HG03378 (cell line): ENCODE data around the gene FGD3.

ENCODE experiments used
- ATAC-seq: cut with Tn5 transposase; IDR thresholded peaks from one replicate; pipeline ENCODE4 v1.9.1; 2021; ENCODE audit warnings: mild to moderate bottlenecking, moderate library complexity; ENCODE audit not compliant: unreplicated experiment

FGD3 gene

DNA sequence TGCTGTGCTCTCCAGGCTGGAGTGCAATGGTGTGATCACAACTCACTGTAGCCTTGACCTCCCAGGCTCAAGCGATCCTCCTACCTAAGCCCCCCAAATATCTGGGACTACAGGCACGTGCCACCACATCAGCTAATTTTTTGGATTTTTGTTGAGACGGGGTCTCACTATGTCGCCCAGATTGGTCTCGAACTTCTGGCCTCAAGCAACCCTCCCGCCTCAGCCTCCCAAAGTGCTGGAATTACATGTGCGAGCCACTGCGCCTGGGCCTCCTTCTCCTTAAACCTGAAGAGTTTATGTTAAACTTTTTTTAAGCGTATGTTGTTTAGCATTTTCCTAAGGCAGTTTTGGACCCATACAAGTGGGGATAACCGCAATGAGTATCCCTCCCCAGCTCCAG, 80.4 kb downstream of the FGD3 start:
- ATAC-seq = no peak

DNA sequence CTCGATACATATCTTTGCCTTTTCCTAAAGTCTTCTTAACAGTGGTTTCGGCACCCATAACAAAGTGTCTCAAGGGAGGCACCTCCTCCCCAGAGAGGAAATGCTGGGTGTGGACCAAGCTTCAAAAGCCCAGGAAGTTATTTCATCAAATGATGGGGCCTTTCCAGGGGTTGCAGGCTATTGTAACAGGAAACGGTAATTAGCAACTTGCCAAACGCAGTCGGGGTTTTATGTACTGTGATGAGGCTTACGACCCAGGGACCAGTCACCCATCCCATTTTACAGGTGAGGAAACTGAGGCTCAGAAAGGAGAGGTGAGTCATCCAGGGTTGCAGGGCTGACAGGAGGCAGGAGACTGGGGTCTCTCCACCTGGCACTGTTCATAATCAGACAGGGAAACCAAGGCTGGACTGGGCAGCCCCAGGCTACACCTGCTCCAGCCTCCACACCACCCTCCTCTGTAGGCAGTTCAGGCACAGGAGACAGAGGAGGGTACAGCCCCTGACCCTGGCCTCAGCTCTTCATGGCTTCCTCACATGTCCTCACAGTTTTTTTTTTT, 81.2 kb downstream of the FGD3 start:
- ATAC-seq = no peak

DNA sequence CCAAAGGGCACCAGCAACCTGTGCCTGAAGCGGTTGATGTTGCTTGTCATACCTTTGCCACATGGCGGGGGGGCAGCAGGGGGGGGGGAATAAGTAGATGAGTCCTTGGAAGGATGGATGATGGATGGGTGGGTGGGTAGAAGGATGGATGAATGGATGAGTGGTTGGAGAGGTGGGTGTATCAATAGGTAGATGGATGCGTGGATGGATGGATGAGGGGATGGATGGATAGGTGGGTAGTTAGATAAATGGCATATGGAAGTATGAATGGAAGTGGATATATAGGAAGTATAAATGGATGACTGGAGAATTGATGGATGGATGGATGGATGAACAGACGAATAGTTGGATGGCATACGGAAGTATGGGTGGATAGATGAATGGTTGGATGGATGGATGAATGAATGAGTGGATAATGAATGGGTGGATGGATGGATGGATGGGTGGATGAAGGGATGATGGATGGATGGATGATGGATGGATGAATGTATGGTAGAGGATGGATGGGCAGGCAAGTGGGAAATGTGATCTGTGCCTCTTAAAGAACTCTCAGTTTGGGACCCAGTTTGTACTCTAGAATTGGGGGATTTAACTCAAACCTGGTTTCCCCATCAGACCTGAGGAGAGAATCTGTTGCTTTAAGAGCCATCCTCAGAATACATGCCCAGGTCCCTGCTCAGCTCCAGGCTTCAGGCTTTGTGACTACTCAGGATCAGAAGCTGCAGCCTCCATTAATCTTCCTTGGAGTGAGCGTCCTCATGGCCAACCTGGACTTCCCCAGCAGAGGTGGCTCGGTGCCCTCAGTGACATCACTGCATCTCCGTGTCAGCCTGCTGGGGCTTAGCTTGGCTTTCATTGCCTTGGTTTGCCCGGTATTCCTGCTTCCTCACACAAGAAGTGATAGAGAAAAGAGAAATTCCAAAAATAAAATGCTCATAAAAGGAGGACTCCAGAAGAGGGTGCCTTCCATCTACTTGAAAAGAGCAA, 83.6 kb downstream of the FGD3 start:
- no peak for ATAC-seq

DNA sequence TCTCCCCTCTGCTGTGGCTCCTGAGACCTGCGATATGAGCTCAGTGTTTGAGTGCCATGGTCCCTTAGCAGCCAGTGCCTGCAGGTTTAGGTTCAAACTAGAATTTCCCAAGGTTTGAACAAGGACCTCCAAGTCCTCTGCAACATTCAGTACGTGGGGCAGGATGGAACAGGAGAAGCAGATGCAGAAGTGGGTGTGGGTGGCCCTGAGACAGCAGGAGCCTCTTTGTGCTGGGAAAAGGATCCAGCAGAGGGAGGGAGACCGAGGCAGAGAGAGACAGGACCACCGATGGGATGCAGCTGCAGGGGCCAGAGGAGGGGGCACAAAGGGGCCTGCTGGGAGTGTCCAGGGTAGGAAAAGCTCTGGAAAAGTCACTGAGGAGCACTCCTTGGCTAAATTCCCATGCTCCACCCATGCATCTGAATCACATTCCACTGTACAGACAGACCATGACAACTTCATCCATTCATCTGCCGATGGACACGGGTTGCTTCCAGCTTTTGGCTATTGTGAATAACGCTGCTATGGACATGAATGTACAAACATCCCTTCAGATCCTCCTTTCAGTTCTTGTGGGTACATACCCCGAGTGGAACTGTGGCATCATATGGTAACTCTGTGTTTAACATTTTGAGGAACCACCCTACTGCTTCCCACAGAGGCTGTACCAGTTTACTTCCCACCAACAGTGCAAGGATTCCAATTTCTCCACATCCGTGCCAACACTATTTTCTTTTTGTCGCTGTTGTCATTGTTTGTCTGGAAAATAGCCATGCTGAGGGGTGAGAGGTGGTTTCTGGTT, 84.5 kb downstream of the FGD3 start:
- ATAC-seq = no peak

DNA sequence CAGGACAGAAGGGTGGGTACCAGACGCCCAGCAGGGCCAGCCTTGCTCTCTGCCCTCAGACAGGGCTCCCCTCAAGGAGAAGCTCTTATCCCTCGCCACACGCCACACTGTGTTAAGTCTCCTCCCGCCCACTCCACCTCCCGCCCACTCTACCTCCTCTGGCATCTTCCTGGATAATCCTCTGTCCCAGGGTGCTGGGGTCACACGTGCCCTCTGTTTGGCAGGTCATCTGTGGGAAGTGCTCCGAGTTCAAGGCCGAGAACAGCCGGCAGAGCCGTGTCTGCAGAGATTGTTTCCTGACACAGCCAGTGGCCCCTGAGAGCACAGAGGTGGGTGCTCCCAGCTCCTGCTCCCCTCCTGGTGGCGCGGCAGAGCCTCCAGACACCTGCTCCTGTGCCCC, 85.2 kb downstream of the FGD3 start:
- no peak for ATAC-seq

DNA sequence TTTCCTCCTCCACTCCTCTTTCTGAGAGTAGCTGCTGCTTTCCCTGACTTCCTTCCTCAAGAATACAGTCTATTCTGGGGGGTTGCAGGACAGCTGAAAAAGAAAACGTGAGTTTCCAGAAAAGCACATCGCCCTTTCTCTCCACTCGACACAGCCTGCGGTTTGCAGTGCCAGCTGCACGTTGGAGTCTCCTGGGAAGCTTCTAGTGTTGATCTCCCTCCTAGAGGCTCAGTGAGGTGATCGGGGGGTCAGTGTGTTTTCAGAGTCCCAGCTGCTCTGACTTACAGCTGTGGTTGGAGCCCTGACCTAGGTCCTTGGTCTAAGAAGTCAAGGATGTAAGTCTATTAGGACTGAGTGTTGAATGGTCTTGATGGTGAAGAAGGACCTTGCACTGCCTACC, 86.2 kb downstream of the FGD3 start:
- no peak for ATAC-seq

DNA sequence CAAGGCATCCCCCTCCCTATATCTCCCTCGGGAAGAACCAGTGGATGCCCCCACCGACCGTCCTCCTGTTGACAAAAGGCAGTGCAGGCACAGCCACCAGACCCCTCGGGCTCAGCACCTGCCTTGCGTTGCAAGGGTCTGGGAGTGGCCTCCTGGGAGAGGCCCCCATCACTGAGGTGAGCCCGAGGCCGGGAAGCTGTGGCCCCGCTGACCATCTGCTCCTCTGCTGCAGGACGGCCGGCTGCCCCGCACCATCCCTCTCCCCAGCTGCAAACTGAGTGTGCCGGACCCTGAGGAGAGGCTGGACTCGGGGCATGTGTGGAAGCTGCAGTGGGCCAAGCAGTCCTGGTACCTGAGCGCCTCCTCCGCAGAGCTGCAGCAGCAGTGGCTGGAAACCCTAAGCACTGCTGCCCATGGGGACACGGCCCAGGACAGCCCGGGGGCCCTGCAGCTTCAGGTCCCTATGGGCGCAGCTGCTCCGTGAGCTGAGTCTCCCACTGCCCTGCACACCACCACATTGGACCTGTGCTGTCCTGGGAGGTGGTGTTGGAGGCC, 87.9 kb downstream of the FGD3 start:
- no peak for ATAC-seq

DNA sequence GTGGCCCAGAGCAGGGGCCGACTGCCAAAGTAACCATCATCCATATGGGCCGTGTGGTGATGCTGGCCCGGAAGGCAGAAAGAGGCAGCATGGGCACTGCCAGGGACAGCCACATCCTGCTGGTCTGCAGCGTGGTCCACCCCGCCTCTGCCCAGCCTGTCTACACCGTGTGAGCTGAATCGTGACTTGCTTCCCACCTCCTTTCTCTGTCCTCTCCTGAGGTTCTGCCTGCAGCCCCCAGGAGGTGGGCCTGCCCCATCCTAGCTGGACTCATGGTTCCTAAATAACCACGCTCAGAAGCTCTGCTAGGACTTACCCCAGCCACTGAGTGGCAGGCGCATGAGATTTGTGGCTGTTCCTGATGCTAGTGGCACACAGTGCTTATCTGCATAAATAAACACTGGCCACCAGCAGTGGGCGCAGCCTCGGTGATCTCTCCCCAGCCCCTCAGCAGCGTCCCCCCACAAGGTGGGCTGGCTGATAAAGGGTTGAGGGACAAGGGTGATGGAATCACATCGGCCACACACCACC, 88.6 kb downstream of the FGD3 start:
- ATAC-seq = no peak

DNA sequence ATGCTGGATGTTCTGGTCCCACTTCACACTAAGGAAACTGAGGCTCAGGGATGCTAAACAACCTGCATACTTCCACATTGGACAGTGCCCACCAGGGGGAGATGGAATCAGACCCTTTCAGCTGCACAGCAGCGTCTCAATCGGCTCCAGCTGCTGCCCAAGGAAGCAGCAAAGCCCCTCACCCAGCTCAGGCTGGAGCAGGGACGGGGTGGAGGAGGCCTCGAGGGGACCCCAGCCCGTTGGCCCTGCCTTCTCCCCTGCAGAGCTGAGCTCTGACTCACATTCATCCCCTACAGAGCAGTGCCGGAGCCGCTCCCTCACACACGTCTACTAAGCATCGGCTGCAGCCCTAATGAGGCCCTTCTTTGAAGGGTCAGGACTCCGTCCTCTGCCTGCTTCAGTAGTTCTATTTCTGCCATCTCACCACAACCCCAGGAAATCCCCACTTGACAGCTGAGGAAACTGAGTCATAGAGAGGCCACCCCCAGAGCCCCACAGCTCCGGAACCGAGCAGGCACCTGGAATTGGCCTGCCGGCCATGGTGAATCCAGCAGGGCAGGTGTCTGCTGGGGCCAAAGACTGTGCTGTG, 89.7 kb downstream of the FGD3 start:
- no peak for ATAC-seq

DNA sequence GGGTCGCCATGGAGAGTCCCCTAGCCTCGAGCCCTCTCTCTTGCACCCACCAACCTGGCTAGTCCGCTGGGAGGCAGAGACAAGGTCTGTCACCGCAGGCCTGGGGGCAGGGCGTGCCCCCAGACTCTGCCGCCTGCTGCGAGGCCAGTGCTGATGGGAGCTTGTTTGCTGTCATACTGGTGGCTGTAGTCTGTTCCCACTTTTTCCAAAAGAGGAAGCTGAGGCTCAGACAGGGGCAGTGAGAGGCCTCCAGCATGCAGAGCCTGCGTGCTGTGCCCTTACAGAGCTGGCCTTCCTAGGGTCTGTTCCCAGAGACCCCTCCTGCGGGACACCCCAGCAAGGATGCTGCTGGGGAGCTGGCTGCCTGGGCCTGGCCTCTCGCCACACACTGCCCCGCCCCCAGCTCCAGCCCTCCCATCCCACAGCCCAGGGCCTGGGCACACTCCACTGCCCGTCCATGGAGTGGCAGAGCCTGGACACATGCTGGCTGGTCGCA, 90.2 kb downstream of the FGD3 start:
- no peak for ATAC-seq

DNA sequence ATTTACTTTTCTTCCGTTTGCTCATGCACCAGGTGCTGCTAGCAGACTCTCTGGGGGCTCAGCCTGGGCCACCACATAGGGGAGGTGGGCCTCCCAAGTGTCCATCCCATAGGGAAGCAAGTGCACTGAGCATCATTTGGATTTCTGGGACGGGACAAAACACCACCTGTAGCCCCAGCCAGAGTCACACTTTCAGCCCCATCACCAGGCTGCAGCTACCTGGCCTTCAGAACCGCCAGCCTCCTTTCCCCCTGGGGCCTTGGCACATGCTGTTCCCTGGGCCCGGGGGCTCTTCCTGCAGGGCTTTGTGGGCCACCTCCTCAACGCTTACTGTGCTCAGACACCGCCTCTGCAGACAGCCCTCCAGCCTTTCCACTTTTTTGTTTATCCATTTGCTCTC, 91.6 kb downstream of the FGD3 start:
- ATAC-seq = no peak

DNA sequence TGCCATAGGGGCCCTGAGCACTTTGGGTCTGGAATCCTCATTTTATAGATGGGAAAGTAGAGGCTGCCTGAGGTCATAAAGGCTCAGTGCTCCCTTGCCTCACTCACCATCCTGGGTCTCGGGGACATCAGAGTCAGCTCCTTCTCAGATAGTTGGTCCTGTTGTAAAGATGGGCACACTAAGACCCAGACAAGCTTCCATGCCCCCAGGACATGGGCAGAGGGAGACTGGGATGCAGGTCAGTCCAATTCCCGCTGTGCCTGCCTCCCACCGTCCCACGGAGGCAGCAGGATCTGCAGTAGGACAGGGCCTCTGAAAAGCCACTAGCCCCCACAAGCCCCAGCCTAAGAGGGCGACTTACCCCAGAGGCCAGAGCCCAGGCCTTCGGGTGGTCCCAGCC, 92.1 kb downstream of the FGD3 start:
- no peak for ATAC-seq

DNA sequence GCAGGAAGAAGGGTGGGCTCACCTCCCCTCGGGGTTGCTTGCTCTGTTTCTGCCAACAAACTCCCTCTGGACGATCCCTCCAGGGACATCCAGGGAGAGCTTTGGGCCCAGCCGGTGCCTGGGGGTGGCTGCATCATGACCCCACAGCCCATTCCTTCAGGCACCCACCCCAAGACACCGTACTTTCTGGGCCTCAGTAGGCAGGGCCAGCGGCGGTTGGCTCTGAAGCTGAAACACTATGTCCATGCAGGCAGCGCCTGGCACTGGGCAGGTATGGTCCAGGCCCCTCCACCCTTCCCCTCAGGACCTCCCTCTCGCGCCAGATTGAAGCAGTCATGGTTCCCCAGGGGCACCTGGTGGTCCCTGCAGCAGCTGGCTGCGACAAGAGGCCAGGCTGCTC, 92.7 kb downstream of the FGD3 start:
- no peak for ATAC-seq

DNA sequence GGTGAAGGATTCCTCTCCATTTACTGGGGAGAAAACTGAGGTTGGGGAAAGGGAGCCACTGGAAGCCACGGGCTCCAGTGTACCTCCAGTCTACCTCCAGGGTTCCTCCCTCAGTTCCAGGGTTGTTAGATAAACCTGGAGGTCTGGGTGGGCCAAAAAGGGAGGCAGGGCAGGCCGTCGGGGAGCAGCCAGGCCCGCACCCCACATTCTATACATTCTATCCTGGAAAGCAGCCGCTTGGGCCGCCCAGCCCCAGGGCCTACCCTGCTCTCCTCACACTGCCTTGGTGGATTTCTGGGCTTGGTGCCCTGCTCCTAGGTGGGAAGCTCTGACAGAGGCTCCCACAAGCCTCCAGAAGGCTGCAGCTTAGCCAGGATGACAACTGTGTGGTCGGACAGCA, 93.1 kb downstream of the FGD3 start:
- no peak for ATAC-seq

DNA sequence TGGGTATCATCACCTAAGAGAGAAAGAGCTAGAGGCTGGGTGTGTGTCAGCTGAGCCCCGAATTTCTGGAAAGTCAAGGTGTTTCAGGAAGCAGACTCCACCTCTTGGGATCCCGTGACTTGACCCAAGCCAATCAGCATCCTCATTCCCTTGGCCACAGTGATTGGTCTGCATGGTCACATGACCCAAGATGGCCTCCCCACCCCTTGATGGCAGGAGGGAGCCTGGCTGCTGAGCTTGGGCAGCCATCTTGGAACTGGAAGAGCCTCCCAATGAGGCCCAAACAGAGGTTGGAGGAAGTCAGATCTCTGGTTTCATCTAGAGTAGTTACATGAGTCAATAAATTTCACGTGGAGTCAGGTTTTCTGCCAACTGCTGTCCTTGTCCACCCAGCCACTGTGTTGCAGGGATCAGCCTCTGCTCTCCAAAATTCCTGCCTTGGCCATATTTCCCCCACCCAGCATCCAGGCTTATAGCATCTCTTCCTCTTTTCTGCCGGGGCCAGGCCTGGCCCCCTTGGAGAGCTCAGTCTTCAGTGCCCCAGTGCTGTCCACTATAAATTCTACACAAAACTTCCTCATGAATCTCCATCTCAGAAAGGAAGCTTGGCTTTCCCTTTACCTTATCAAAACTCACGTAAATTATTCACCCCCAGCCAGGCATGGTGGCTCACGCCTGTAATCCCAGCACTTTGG, 93.9 kb downstream of the FGD3 start:
- ATAC-seq = no peak

DNA sequence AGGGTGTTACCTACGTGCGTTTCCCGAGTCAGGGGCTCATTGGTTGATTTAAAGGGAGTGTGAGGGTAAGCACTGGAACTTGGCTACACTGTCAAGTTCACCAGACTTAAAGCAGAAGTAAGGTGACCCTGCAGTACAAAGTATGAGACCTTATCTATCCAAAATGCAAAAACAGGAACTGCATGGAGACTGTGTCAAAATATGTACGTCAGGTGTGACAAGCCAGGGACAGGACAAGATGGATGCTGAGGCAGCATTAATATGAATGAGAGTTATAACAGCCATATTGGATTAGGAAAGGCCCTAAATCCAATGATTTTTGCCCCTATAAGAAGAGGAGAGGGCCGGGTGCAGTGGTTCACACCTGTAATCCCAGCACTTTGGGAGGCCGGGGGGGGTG, 95.8 kb downstream of the FGD3 start:
- no peak for ATAC-seq

DNA sequence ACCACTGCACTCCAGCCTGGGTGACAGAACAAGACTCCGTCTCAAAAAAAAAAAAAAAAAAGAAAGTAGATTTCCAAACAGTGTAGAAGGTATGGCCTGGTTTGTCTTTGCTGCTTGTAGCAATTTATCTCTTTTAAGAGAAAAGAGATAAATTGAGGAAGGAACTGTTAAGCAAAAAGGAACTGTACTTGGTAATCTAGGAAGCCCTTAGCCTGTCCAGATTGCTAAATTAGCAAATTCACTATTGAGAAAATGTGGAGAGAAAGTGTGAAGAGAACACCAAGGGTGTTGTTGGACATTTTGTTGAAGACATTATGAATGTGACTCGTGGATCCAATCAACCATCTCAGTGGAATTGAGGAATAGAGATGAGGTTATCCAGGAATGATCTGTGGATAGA, 98.2 kb downstream of the FGD3 start:
- no peak for ATAC-seq

DNA sequence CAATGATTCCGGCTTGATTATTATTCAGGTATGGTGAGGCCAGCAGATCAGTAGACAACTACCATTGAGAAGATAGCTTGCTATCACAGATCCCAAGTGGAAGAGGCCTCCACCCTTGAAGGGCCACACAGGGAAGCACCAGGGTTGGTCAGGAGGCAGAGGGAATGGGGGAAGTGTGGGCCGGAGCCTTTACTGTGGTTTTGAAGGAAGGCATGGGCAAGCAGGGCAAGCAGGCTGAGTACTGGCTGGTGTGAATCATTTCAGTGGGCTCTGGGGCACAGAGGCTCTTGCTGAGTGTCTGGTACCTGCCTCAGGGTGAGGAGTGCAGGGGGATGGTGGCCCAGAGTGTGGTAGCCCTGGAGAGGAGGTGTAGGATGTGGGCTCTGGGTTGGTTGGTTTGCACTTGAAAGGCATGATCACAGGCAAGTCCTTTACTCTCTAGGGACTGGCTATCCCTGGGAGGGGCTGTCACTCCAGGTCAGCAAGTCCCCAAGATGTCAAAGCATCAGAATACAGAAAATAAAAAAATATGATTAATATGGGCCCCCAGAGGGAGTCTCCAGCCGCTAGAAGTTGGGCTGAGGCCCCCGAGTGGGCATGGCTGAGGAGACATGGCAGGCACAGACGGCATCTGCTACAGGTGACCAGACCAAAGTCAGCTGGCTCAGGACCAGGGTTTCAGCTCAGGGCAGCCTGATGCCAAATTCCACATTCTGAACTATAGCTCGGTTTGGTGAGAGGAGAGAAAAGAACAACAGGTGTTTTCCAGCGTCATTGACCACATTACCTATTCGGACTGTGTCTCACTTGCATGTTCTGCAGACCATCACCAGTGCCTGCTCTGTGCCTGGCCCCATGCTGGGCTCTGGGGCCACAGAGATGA, 101.5 kb downstream of the FGD3 start:
- no peak for ATAC-seq

DNA sequence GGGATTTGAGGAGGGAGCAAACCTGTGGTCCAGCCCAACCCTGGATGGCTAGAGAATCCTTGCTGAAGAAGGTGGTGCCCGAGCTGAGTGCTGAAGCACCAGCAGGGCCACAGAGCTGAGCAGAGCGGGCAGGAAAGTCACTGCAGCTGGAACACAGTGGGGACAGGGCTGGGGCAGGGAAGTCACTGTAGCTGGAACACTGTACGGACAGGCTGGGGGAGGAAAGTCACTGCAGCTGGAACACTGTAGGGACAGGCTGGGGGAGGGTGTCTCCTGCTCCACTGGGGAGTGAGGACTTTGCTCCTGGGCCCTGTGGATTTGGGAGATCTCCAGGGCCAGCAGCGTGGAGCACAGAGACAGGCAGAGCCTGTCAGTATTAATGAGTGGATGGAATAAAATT, 102.2 kb downstream of the FGD3 start:
- no peak for ATAC-seq
